Fibroblast of upper back skin (primary cell): ENCODE measurements around the gene SLC10A3.

Source experiments
- DNase-seq: peaks from one replicate; pipeline ENCODE4 v3.0.0-alpha.2; 2013

Gene SLC10A3

DNA sequence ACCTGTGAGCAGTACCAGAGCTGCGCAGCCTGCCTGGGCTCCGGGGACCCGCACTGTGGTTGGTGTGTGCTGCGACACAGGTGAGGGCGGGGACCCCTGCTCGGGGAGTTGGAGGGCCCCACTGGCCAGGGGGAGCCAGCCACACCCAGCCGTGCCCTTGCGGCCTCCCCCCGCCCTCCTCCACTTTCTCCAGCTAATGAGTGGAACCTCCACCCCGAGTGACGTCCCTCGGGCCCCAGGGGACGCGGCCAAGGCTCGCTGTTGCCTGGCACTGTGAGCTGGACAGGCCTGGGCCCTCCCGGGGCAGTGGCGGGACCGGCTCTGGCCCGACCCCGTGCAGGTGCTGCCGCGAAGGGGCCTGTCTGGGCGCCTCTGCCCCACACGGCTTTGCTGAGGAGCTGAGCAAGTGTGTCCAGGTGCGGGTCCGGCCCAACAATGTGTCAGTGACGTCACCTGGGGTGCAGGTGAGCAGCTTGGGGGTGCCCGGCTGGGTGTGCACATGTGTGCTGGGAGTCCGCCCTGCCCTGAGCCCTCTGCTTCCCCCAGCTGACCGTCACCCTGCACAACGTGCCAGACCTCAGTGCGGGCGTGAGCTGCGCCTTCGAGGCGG lies 26.7 kb downstream of the SLC10A3 start:
- DNase-seq: no peak

DNA sequence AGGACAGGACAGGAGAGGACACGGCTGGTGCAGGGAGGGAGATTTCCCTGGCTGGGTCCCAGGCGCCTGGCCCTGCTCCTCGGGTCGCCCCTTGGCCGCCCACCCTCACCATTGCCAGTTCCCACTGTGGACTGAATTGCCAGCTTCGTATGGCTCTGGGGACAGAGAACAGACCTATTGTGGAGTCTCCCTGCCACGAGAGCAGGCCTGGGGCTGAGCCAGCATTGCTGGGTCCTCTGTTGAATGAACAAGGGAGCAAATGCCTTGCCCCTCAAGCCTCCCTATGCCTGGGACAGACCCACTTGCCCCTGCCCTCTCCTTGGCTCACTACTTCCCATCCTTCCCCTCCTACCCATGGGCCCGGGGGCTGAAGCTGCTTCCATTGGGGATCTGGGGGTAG lies 28.0 kb downstream of the SLC10A3 start:
- no peak for DNase-seq

GRCh38 chrX:154460326-154460725 lies 30.1 kb downstream of the SLC10A3 start:
- DNase-seq: no peak

DNA sequence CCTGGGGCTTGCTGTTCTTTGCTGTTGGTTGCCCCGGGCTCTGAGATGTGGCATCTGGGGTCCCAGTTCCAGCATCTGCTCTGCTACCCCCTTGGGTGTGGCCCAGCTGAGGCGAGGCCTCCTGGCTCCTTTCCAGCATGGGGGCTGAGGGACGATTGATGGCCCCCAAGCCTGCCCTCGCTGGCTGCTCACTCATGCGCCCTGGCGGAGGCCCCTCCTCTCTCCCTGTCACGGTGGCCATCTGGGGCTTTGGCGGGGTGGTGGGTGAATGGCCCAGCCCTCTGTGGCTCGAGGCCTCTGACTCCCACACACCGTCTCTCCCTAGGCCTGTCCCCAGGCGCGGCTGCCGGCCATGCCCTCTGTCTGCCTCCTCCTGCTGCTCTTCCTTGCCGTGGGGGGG lies 30.6 kb downstream of the SLC10A3 start:
- no peak for DNase-seq

DNA sequence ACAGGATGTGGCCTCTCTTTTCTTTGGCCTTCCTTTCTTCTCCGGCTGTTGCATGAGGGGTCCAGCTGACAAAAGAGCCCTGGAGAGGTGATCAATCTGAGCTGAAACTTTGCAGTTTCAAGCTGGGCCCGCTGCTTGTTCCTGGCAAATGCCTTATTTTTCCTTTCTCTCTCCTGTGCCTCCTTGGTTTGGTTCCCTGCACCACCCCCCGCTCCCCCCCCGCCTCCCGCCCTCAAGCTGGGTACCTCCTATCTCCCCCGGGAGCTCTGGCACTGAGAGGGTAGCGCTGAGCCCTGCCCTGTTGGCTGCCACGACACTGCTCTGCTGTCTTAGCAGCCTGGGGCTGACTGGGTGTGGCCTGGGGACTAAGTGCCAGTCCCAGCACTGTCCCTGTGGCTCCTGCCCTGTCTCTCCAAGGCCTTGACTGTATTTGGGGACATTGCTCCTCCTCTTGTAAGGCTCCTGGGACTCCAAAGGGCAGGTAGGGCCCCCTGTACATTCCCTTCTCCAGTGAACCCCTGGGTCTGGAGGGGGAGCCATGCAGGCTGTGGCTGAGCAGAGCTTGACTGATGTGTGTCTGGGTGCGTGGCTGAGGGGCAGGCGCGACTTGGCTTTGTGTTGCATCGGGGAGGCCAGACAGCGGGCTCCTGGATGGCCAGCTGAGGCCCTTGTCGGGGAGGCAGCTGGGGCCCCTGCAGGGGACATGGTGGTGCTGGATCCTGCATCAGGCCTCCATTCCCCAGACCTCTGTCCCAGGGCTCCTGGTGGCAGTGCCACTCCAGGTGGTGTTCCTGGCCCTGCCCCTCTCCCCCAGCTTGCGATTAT lies 31.3 kb downstream of the SLC10A3 start:
- DNase-seq: no peak

- DNase-seq: peak; percentile 36
Measured at GRCh38 chrX:154458116-154458953, 32.1 kb downstream of the SLC10A3 start, which contains the start of gene PLXNA3. PLXNA3 (plus strand) TSS chrX:154458281; CDS start chrX:154460184, 1,903 bp downstream.

- no peak for DNase-seq
Measured at GRCh38 chrX:154457491-154458115, 32.8 kb downstream of the SLC10A3 start.

- DNase-seq: no peak
Measured at GRCh38 chrX:154452823-154453222, 37.6 kb downstream of the SLC10A3 start.

DNA sequence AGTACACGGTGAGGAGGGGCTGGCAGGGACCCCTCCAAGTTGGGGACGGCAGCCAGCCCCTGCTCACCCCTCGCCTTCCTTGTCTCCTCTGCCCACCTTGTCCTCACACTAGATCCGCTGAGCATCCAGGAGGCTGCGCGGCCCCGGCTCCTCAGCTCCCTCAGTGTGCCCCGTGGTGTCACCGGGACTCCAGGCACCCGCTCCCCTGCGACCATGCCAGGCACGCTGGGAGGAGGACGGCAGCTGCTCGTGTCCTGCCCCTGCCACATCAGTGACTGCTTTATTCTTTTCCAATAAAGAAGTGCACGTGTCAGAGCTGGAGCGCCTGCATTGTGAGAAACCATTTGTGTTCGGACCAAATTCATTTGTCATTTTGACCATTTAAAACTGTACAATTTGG lies 40.1 kb downstream of the SLC10A3 start:
- no peak for DNase-seq

DNA sequence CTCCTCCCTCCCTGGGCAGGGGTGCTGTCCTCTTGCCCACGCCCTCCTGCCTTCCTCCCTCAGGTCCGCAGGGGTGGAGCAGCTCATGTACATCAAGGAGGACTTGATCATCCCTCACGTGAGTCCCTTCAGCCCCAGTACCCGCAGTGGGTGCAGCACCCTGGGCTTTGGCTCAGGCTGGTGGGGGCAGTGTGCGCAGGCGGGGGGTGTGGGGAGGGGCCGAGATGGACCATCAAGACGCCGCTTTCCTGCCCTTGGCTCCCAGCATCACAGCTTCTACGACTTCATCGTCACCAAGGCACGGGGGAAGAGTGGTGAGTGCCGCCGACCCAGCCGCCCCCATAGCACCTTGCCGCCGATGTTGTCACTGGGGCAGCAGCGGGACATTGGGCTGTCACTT lies 40.8 kb downstream of the SLC10A3 start:
- no peak for DNase-seq

- no peak for DNase-seq
Measured at GRCh38 chrX:154448484-154448883, 41.9 kb downstream of the SLC10A3 start.

DNA sequence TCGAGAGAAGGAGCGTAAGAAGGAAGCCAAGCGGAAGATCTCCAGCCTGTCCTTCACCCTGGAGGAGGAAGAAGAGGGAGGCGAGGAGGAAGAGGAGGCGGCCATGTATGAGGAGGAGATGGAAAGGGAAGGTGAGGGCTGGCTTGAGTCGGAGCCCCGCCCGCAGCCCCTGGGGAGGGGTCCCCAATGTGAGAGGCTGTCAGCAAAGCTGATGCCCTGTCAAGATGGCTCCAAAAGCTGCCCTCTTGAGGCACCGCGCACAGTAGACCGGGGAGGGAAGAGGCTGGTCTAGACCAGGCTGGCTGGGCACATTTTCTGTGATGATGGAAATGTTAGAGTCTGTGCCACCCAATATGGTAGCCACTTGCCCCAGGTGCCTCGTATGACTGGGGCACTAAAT lies 44.0 kb downstream of the SLC10A3 start:
- no peak for DNase-seq

DNA sequence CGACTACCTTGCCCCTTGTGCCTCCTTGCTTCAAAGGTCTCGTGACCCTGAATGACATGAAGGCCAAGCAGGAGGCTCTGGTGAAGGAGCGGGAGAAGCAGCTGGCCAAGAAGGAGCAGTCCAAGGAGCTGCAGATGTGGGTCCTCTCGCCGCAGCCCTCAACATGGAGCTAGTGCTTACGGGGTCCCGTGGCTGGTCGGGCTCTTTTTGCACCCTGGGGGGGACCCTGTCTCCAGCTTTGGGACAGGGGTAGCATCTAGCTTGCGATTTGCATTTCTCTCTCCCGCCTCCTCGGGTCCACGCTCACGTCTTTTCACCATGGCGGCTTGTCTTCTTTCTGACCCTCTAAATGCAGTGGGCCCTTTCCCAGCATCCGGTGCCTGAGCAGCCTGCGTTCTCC lies 44.7 kb downstream of the SLC10A3 start:
- DNase-seq: no peak

GRCh38 chrX:154444755-154445246 lies 45.6 kb downstream of the SLC10A3 start:
- no peak for DNase-seq

DNA sequence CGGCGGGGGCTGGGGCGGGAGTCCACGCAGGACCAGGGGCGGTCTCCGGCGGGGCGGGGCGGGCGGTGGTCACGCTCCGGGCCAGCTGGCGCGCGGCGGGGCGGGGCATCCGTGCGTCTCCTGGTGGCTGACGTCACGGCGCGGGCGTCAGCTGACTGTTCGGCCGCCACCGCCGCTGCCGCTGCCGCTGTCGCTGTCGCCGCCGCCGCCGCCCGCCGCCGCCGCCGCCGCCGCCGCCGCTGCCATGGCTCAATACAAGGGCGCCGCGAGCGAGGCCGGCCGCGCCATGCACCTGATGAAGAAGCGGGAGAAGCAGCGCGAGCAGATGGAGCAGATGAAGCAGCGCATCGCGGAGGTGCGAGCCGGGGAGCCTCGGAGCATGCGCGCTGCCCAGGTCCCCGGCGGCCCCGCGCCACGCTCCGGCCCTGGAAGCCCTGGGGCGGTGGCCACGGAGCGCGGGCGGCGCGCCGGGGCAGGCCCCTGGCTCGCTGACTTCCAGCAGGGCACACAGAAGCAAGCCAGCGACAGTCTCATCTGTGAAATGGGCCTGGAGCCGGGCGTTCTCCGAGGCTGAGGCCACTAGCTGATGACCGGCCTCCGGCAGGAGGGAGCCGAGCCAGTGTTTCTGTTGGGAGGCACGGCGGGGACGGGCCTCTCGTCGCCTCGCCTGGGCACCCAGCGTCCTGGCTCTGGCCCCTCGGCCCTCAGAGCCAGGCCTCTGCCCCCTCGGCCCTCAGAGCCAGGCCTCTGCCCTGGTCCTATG lies 46.3 kb downstream of the SLC10A3 start, which contains the start of gene FAM50A:
Gene FAM50A, plus strand, starts transcription at position 150 of the 763 bp plus-strand sequence. Its CDS starts 95 bp downstream, at position 245.
- peak; percentile 55 for DNase-seq

DNA sequence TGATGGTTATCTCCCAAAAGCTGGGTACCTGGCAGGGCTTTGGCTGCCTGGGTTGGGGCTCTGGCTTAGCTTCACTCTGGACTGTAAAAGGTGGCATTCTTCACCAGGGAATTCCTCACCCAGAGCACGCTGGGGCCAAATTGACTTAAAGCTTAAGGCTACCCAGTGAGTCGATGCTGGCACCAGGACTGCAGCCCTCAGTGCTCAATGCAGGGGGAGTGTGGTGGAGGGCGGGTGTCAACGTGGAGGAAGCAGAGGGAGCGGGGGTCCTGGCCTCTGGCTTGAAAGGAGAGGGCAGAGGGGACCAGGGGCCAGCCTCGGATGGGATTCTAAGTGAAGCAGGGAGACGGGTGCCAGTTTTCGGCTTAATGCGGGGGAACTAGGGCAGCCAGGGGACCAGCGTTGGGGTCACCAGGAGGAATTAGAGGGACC lies 46.9 kb downstream of the SLC10A3 start:
- DNase-seq: no peak

GRCh38 chrX:154441984-154442707 lies 48.3 kb downstream of the SLC10A3 start:
- no peak for DNase-seq

- no peak for DNase-seq
Measured at GRCh38 chrX:154441564-154441963, 48.9 kb downstream of the SLC10A3 start.

GRCh38 chrX:154440623-154441357 lies 49.6 kb downstream of the SLC10A3 start:
- DNase-seq: no peak

DNA sequence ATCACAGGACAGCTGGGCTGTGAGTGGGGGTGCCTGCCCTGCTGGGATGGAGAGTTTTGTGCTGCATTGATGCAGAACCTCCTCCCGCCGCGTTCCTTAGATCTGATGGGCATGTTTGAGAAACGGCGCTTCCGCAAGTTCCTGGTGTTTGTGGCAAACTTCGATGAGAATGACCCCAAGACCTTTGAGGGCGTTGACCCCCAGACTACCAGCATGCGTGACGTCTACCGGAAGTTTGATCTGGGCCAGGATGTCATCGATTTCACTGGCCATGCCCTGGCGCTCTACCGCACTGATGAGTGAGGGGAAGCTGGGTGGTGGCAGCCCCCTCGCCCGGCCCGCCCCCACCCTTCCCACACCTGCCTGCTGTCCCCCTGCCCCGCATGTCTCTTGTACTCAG lies 50.6 kb downstream of the SLC10A3 start:
- DNase-seq: no peak
